ENCODE measurements around the gene FREM1.

DNA sequence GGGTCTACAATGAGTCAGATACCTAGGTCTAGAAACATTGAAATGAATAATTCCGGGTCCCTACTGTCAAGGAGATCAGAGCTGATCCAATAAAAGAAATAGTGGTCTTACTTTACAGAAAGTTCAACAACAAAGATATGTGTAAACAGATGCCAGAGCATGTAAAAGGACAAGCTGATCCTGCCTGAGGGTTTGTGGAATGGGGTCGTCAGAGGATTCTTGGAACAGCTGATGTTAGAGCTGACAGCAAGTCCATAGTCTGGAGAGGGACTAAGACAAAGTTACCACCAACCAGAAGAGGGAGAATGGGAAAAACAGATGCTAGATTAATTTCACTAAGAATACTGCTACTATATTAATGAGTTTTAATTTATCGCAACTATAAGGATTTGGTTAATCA, 71.5 kb downstream of the FREM1 start:
- TF ChIP-seq CTCF (IDR thresholded peaks at IDR 0.05) (no peak), ZFX (IDR thresholded peaks at IDR 0.05; ENCODE audit: borderline replicate concordance) (no peak)

Measured in 22Rv1 (cell line).